Kidney glomerular epithelial cell (primary cell): ENCODE measurements around the gene ADAM23.
A peak's percentile ranks its signal among the peaks of the same experiment; 100 is the strongest.

Experiments used
- DNase-seq: peaks from one replicate; lab custom pipeline; 2025; lab: John Stamatoyannopoulos, UW

Gene ADAM23

DNA sequence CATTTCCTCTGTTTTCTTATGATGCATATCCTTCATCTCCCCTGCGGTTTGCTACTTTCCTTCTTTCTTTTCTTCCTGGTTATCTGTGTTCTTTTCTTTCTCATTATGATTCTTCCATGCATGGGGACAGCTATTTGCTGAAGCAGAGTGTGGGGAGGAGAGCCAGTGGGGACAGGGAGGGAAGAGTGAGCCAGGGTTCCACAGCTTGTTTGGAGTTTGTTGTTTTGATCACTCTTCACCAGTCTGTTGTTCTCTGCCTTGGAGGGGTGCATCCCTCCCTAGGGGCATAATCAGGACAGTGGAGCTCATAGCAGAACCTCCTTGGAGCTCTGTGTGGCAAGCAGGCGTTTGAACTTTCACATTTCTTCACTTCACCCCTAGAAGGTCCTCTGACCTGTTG, 68.0 kb downstream of the ADAM23 start:
- no peak for DNase-seq

DNA sequence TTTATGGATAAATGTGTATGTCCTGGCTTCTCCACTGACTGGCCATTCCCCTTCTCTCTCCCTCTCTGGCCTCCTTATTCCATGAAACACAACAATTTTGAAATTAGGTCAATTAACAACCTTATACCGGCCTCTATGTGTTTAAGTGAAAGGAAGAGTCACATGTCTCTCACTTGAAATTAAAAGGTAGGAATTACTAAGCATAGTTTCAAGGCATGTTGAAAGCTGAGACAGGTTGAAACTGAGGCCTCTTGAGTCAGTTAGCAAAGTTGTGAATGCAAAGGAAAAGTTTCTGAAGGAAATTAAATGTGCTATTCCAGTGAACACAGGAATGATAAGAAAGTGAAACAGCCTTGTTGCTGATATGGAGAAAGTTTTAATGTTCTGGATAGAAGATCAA, 69.7 kb downstream of the ADAM23 start:
- DNase-seq: no peak

DNA sequence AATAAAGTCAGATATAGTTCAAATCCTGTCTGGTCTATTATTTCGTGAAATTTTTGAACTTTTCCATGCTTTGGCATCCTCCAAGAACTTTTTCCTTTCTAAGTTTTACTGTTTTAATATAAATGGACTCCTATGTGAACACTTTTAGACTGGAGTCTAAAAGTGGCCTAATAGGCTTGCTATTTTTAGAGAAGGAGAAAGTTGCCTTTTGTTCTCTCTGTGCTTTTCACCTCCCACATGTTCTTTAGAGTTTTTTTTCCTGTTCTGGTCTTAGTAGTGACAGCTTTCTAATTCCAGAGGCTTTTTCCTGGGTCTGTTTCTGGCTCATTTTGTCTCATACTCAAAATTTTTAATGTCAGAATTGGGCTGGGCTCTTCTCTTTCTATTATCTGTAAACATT, 72.2 kb downstream of the ADAM23 start:
- DNase-seq: no peak

DNA sequence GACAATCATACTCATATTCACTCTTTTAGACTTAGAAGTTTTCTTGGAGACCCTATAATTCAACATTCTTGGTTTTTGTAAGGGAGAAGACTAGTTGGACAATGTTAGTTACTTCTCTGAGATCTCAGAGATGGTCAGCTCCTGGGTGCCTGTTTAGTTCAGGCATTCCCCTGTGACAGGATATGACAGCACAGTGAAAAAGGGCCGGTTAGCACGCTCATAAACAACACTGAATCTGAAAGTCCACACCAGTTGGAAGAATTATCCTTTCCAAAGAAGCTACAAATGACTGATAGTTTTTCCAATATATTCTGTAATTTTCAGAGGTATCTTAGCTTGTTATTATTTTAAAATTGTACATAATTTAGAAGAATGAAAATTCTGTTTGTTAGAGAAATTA, 75.7 kb downstream of the ADAM23 start:
- DNase-seq: no peak

DNA sequence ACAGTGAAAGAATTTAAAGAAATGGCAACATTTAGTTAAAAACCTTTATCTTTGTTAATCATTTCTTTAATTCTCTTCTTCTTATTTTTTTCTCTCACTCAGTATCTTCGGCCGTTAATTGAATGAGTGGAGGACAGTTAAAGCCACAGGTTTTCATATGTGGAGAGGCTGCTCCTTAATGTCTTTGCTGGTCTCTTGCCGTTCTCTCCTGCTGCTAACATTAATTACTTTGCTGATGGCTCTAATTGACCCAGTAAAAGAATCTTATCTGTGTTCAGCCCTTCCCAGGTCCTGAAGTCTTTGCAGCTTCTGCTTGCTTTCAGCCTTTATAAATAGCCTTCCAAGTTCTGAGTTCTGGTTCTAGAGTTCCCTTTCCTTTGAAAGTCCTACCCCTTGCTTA, 77.1 kb downstream of the ADAM23 start:
- no peak for DNase-seq

DNA sequence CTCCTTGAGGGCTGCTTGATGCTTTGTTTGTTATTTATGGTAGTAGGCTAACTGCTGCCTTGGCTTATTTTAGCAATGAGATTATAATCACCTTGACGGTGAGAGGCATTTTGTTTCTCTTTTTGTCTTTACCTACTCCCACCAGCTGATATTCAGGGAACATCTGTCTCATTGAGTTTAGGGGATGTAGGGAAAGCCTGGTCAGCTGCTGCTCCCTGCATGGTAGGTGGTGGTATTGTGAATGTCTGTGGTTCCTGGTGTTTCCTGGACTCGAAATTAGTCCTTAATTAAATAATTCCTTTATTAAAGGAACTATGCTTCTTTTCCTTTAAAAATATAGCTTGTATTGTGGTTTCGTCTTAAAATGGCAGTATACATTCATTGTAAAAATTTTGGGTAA, 77.8 kb downstream of the ADAM23 start:
- DNase-seq: no peak

DNA sequence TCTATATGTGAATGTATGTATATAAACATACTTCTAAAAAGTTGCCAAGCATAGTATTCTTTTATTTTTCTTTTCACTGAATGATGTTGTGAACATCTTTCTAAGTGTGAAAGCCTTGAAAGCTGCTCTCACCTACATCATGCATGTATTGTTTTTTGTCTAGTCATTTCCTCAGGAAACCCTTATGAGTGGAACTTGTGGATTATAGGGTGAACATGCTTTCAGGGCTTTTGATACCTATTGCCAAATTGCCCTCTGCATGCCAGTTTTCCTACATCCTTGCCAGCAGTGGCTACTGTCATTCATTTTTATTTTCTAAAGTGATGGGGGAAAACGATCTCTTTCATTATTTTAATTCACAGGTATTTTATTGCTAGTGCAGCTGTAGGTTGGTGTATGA, 78.3 kb downstream of the ADAM23 start:
- no peak for DNase-seq

DNA sequence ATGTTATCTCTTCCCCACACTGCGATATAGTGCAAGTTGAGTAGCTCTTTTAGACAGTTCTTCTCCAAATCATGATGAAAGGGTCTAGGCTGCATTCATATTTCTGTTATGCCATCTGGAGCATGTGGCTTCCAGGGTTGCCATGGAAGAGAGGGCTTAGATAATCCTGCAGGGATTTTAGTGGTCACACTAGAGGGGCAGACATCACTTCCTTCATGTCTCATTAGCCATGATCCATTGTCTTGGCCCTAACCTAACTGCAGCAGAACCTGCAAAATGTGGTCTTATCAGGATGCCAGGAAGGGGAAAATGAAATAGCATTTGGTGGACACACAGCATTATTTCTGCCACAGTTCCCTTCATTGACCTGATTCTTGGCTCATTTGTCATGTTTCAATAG, 83.1 kb downstream of the ADAM23 start:
- no peak for DNase-seq

DNA sequence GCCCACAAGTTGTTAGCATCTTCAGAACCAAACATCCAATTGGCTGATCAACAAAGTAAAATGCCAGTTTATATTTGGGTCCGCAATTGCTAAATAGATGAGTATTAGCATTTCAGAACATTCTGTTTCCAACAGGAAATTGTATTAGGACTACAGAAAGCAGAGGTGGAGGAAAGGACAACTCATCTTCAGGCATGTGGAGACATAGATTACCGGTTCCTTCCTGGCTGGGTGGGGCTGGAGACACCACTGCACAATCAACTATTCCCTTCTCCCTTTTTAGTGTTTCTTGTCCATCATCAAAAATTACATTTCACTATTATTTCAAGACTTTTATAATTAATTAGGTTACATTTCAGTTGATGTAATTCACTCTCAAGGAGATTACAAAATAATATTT, 83.8 kb downstream of the ADAM23 start:
- DNase-seq: no peak

DNA sequence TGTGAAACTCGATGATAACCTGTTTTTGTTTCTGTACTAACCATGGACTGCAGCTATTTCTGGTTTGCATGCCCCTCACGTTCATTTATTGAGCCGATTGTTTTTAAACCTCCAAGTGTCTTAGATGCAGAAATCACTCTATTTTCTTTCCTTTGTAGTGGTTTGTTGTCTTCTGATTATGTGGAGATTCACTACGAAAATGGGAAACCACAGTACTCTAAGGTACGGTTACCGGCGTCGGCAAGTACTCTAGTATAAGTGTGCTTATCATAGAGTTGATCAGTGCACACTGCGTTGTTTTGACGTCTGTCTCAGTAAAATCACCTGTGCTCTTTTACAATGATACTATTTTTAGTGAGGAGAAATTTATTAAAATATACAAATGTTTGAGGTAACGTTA, 87.4 kb downstream of the ADAM23 start:
- no peak for DNase-seq

DNA sequence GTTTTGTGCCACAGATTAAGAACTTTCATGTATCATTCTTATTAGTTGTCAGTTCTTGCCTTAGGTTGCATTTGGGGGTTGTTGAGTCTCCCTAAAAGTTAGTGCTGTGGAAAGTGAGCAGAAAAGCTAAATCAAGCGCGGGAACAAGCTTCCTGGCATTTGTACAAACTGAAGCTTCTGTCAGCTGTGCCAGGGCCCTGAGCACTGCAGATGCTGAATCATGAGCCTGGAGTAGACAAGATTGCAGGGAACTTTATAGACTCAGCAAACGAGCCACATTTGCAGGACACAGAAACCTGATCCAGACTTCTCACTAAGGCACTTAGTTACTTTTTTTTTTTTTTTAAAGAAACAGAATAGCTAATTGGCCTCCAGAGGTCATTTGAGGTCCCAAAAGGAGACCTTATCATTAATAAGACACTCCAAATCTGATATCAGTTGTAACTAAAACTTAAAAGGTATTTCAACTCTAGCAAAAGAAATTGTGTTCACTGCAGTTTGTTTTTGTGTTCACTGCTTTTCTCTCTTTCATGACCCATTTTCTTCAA, 88.7 kb downstream of the ADAM23 start:
- DNase-seq: no peak

DNA sequence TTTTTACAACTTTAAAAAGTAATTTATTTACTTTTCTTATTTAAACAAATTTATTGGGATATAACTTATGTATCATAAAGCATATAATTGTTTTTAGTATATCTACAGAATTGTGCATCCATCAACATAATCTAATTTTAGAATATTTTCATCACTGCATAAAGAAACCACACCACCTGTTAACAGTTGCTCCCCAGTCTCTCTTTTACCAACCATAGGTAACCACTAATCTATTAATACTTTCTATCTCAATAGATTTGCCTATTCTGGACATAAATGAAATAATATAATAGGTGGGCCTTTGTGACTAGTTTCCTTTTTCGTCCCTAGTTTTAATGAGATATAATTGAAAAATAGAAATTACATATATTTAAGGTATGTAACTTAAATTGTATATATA, 90.6 kb downstream of the ADAM23 start:
- DNase-seq: no peak

DNA sequence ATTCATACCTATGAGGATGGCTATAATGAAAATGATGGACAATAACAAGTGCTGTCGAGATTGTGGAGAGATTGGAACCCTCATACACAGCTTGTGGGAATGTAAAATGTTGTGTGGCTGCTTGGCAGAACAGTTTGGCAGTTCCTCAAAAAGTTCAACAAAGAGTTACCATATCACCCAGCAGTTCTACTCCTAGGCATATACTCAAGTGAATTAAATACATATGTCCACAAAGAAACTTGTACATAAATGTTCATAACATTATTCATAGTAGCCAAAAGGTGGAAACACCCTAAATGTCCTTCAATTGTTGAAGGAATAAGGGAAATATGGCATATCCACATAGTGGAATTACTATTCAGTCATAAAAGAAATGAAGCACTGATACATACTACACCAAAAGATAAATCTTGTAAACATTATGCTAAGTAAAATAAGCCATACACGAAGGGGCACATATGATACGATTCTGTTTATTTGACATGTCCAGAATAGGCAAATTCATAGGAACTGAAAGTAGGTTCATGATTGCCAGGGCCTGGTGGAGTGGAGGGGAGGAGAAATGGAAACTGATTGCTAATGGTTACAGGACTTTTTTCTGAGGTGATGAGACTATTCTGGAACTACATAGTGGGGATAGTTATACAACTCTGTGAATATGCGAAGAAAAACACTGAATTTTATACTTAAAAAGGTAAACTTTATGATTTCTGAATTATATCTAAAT, 92.1 kb downstream of the ADAM23 start:
- DNase-seq: no peak

DNA sequence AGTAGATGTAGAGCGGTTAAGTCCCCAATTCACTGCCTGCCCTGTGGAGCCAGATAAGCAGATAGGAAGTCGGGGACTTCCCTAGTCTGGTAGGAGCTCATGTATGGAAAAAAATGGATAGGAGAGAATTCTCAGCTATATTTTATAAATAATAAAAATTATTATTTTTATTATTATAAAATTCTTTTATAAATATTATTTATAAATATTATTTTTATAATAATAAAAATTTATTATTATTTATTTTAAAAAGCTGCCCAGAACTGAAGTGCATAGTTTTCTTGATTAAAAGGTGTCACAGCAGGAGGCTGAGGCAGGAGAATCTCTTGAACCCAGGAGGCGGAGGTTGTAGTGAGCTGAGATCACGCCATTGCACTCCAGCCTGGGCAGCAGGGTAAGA, 97.4 kb downstream of the ADAM23 start:
- DNase-seq: no peak

DNA sequence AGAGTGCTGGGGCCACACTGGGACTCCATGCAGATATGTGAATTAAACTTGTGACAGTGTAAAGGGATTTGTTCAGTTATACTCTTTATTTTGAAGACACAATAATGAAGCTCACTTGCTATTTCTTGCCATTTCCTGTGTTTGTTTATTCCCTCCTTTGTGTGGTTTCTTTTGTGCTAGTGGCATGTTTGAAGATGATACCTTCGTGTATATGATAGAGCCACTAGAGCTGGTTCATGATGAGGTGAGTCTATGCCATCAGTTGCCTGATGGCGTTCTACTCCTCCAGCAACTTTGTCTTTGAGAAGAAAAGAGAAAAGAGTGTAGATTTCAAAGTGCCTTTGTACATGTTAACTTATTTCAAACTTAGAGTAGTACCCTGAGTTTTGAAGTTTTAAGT, 99.7 kb downstream of the ADAM23 start:
- DNase-seq: no peak

DNA sequence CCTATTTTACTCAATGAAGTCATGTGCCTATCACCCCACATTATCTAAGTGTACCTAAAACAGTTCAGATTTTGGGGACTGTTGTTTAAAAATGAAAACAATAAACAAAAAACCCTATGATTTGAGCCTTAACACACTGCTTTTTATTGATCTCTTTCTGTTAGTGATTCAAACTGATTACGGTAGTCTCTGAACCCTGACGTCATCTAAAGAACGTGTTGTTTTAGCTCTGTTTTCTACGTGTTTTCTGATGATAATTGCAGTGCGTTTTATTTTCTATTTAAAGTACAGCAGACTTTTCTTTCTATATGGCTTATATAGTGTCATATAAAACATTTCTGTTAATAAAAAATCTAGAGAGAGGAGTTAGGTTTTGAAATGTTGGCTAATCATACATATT, 105.1 kb downstream of the ADAM23 start:
- no peak for DNase-seq

DNA sequence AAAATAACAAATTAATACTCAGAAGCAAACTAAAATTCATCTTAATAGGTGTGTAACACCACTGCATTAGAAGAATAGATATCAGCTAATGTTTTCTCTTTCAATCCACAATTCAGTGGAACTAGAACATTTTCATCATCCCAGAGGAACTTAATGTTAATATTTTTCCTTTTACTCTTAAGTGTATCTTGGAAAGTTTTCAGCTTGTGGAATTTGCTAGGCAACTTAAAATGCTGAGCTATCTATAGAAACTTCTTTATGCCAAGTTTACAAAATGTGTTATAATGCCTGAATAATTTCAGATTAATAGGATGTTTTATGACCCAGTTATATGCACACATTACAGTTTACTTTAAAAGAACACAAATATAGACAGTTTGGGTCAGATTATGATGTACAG, 112.4 kb downstream of the ADAM23 start:
- no peak for DNase-seq

DNA sequence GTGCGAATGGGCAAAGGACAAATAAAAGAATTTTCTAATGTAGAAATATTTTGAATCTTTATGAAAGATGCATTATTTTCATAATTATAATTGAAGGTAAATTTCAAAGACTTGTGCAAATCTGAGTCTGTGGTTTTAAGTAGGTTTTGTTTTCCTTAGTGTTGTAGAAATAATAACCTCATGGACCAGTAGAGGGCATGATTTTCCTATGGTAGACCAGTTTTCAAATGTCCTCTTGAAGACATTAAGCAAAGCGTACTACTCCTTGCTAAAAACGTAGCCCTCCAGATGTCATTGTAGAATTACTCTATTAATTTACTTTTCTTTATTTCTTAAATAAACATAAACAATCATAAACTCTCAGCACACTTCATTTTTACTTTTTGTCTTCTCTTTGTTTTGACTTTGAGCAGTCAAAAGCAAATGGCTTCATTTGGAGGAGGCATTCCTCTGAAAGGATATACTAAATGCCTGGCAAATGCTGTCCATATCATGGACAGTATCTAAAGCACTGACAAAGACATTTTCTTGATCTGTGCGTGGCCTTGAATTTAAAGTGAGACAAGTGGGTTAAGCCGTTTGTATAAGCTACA, 113.1 kb downstream of the ADAM23 start:
- DNase-seq: peak; percentile 34

DNA sequence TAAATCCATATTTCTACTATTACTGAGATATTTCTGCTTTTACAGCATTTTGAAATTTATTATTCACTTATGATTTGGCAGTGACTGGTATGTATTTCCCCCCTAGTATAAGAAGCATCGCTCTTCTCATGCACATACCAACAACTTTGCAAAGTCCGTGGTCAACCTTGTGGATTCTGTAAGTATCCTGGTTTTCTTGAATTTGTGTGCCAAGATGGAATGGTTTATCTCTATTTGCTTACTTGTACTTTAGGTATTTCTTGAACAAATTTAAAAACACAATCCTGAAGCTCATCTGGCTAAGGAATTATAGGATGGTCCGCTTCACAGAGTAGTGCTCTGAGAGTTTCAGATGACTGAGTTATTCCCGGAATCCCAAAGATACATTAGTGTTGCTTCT, 114.0 kb downstream of the ADAM23 start:
- no peak for DNase-seq

DNA sequence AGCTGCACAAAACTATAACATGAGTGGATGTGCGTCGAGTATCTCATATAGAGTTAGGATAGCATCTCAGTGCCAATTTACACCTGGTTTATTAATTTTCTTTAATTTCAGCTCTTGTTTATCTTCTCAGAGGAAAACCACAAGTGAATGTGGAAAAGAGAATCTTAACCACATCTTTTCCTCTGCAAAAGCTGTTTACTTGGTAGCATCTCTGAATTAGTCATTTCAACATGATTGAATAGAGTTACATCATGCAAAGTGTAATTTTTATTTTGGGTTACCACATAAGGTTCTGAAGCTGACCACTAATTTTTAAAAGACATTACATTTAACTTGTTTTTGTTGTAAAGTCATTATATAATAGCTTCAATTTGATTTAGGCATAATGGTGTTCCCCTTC, 115.2 kb downstream of the ADAM23 start:
- no peak for DNase-seq

DNA sequence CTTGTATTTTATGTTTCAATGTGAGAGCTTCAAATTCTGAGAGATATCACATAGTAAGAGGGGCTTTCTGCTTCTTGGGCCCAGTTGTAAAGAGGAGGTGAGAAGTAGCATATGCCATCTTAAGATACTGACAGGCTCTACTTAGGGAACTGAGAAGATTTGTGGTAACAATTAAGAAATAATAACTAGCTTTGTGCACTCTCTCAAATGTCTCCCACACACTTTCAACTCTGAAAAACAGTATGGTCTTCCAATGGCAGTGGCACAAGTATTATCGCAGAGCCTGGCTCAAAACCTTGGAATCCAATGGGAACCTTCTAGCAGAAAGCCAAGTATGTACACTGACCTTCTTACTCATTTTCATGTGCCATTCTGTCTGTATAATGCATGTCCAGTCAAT, 118.6 kb downstream of the ADAM23 start:
- DNase-seq: no peak

DNA sequence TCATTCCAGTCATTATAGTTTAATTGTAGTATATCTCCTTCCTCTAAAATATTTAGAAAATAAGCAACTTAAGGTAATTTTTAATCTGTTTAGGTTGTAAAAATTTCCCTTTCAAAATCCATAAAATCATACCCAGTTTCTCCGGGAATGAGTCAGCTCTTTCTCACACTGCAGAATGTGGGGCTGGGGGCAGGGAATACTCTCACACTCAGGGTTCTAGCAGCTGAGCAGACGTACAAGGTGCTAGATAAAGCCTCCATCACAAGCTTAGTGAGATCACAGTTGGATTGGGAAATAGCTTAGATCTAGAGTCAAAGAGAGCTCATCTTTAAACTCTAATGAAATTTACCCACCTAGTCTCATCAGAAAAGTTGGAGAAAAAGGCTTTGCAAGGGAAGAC, 119.0 kb downstream of the ADAM23 start:
- no peak for DNase-seq

DNA sequence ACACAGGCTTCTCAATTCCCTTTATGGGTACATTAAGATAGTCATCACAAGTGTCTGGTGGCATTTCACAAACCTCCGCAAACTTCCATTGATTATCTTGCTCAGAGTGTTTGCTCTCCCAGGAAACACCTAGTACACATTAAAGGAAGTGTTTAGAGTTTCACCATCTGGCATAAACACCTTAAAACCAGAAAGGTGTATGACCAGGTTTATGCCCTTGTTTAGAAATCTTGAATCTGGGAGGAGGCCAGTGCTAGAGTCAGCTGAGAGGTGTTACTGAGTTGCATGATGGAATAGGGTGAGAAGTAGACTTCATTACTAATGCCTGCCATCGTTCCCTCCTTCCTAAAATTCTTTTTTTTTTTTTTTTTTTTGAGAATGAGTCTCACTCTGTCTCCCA, 120.0 kb downstream of the ADAM23 start:
- DNase-seq: no peak

DNA sequence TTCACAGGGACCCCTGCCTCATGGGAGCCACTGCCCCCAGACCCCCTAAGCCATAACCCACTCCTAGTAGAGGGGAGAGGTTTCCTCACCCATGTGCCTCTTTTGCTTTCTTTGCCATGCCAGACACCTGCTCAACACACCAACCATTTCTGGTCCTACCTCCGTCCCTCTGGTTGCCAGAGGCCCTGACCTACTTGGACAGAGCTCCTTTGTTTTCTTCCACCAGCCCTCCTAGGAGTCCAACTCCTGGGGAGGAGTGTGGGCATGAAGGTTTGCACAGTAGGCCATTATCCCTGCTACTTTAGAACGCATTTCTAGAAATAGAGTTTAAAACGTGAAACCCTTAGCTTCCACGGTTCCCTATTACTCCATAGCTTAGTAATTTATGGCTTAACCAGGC, 122.3 kb downstream of the ADAM23 start:
- DNase-seq: no peak
